ENCODE data around the gene OGG1.

Gene OGG1

DNA sequence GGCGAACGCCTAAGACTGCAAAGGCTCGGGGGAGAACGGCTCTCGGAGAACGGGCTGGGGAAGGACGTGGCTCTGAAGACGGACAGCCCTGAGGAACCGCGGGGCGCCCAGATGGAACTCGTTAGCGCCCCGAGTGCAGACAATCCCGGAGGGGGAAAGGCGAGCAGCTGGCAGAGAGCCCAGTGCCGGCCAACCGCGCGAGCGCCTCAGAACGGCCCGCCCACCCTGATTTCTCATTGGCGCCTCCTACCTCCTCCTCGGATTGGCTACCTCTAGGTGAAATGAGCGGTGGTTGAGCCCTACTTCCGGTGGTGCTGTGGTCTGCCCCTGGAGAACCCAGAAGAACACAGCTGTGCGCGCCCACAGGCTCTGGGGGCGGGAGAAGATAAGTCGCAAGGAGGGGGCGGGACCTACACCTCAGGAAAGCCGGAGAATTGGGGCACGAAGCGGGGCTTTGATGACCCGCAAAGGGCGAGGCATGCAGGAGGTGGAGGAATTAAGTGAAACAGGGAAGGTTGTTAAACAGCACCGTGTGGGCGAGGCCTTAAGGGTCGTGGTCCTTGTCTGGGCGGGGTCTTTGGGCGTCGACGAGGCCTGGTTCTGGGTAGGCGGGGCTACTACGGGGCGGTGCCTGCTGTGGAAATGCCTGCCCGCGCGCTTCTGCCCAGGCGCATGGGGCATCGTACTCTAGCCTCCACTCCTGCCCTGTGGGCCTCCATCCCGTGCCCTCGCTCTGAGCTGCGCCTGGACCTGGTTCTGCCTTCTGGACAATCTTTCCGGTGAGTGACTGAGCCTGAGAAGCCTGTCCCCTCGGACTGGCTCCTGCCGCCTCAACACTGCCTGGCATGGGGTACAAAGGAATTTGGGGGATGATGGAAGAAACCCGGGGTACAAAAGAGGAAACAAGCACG is at the start of gene OGG1:
TSS of gene OGG1 (plus strand) at position 308 of the 911 bp plus-strand sequence. CDS start at position 643, 335 bp downstream.
- peak; percentile 98 to 99 for ATAC-seq

DNA sequence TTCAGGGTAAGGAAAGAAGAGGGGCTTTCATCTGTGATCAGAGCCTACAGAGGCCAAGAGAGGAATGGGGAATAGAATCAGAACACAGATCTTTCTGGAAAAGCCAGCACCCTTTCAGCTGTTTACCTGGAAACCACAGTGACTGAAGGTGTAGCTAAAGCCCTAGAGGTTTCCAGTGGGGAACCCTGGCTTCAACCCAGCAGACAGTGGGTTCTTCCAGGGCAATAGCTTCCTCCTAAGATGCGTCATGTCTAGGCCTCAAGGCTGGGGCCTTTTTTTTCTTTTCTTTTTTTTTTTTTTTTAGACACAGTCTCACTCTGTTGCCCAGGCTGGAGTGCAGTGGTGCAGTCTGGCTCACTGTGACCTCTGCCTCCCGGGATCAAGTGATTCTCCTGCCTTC is 49.2 kb upstream of the OGG1 start:
- ATAC-seq: no peak

DNA sequence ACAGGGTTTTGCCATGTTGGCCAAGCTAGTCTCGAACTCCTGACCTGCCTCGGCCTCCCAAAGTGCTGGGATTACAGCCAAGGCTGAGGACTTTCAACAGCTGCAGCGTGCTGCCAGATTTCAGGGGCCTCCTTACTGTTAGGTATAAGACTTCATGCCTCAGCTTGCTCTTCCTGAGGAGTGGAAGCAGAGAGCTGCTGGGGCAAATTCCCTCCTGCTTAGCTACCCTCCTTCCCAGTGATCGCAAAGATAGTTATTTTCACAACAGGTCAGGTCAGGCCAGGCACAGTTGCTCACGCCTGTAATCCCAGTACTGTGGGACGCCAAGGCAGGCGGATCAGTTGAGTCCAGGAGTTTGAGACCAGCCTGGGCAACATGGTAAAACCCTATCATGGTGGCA is 48.7 kb upstream of the OGG1 start:
- no peak for ATAC-seq

DNA sequence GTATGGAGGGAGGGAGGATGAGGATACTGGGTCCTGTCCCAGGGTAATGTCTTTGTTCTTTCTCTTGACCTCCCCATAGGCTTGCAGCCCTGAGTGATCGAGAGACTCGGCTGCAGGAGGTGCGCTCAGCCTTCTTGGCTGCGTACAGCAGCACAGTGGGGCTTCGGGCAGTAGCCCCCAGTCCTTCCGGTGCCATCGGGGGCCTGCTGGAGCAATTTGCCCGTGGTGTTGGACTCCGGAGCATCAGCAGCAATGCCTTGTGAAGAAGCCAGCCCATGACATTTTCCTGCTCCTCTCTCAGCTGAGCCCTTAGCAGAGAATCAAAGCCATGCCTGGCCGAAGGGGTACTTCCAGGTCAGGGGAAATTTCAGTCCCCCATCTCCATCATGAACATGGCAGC is 48.0 kb upstream of the OGG1 start:
- no peak for ATAC-seq

DNA sequence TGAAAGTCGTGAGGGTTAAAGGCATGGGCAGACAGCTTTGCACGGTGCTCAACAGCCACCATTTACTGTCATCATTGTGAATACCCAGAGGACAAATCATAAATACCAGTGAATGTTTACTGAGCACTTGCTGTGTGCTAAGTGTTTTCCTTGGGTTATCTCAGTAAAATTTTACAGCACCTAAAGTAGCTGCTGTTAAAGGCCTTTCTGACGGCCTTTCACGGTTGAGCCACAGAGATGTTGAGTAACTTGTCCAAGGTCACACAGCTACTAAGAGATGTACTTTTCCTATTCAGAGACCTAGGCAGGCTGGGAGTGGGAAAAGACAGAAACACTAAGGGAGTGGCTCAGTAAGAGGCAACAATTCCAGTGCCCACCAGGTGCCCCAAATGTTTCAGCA is 46.5 kb upstream of the OGG1 start:
- ATAC-seq: no peak

DNA sequence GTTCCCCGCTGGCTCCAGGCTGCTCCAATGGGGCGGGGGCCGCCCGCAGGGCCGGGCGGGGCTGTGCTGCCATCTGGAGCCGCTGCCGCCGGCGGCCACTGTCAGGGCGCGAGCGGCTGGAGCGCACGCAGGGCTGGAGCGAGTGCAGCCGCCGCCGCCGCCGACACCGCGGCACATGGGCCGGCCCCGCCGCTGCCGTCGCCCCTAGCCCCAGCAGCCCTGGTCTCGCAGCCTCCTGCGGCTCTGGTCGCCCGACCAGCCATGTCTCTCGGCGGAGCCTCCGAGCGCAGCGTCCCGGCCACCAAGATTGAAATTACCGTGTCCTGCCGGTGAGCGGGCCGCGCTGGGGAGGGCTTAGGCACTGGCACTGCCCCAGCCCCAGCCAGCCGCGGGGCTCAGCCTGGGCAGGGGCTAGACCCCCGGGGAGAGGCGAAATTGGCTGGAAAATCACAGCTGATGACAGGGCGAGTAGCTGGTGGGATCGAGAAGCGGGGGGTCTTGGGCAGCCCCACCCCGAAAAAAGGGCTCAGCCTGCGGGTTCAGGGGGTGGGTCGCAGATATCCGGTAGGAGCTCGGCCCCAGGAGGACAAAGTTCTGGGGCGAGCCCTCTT is 45.9 kb upstream of the OGG1 start, which contains the start of gene CPNE9:
TSS of gene CPNE9 (plus strand) at position 98 of the 611 bp plus-strand sequence. CDS start at position 262, 164 bp downstream.
- ATAC-seq: peak; percentile 24 to 32

DNA sequence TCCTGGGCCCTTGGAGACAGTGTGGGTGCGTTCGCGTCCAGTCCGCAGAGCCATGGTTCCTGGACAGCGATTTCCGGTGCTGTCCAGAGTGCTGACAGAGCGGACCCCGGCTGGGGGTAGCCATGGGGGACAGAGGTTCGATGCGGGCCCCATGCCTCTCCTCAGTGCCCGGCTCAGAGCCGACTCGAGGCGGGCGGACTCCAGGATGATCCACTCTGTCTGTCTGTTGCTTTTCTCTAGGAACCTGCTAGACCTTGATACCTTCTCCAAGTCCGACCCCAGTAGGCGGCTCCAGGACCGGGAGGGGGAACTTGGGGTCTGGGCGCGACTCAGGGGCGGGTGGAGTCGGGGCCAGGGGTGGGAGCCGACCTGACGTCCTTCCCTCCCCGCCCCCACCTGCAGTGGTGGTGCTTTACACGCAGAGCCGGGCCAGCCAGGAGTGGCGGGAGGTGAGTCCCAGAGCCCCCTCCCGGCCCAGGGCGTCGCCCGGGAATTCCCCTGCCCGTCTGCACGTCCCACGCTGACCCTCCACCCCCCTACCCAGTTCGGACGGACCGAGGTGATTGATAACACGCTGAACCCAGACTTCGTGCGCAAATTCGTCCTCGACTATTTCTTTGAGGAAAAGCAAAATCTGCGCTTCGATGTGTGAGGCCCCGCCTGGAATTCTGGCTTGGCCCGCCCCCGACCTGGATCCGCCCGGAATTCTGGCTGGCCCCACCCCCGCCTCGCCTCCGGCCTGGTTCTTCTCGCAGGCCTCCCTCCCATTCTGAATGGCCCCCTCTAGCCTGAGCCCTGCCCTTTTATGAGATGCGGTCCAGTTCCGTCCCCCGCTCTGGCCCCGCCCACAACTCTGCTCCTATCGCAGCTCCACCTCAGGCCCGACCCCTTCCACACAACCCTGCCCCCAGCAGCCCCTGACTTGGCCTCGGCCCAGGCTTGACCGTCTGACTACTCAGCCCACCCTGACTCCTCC is 45.1 kb upstream of the OGG1 start:
- peak in 1 of 2 donors; percentile 6 for ATAC-seq

DNA sequence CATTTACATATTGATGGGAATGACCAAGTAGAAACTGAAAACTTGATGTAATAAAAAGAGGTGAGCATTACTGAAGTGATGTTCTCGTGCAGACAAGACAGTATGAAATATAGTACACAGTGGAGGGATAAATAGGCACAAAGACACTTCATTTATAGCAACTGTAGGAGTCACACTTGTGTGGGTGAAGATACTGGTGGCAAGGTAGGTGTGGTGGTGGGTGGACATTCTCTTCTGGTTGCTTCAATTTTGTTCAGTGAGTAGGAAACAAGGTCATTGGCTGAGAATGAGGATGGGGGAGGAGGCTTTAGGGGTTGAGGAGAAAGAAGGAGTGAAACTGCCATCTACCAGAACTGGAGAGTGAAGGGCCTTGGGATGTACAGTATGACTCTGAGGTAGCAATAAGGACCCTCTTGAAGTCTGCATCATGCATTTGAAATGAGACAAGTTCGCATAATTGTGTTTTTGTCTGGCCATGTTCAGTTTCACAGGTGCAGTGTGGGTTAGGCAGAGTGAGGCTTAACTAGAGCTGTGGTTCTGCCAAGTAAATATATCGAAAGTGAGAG is 39.5 kb upstream of the OGG1 start:
- no peak for ATAC-seq

DNA sequence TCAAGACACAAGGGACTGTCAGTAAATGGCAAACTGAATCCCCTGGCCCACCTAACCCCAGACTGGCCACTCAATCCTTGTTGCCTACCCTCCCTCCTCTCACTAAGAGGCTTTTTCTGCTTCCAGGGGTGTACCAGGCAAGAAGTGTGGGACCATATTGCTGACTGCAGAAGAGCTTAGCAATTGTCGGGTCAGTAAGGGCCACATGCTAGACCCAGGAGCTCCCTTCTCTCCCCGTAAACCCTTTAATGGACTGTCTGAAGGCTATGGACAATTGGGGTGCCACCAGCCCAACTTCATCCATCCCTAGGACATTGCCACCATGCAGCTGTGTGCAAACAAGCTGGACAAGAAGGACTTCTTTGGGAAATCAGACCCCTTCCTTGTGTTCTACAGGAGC is 37.3 kb upstream of the OGG1 start:
- no peak for ATAC-seq

DNA sequence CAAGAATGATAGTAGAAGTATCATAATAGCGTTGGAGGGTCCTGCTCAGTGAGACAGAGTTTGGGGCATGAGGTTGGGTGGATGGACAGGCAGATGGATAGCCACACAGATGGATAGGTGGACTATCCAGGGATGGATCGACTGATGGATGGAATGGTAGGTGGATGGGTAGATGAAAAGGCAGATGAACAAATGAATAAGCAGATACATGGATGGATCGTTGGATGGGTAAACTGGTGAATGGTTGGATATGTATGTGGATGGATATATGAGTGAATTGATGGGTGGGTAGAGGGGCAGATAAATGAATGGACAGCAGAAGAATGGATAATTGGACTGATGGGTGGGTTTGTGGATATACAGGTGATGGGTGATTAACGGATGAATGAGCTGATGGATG is 36.6 kb upstream of the OGG1 start:
- ATAC-seq: no peak

DNA sequence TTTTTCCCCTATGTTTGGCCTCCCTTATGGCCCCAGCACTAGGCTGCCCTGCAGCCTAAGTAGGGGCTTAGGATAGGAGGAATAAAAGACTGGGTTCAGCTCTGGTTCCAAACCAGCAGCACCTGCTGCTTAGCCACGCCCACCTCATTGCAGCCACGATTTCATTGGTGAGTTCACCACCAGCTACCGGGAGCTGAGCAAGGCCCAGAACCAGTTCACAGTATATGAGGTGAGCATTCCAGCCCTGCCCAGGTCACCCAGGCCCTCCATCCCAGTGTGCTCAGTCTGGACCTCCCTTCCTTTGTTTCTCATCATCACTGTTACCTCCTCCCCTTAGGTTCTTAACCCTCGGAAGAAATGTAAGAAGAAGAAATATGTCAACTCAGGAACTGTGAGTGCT is 34.6 kb upstream of the OGG1 start:
- no peak for ATAC-seq

DNA sequence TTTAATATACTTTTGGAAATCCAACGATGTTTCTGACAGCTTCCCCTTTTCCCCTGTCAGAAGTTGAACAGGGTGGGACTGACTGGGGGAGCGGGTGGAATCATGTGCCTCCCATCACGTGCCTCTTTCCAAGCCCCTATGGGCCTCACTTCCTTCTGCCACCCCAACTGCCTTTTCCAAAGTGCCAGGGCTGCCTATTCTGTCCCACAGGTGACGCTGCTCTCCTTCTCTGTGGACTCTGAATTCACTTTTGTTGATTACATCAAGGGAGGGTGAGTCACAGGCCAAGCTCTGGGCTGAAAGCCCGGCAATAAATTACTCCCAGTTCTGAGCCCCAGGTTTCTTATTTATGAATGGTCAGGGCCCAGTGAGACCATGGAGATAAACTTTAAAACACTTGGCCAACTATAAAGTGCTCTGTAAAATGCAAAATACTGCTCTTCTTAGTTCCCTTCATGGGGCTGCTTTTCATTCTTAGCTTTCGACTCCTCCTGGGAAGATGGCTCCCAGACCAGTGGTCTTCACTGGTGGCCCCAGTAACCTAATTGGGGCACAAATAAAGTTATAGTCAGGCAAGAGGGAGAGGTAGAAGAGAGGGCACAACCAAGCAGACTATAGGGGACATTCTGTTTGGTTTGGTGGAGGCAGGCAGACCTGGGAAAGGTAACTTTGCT is 33.9 kb upstream of the OGG1 start:
- ATAC-seq: peak; percentile 55 to 79

DNA sequence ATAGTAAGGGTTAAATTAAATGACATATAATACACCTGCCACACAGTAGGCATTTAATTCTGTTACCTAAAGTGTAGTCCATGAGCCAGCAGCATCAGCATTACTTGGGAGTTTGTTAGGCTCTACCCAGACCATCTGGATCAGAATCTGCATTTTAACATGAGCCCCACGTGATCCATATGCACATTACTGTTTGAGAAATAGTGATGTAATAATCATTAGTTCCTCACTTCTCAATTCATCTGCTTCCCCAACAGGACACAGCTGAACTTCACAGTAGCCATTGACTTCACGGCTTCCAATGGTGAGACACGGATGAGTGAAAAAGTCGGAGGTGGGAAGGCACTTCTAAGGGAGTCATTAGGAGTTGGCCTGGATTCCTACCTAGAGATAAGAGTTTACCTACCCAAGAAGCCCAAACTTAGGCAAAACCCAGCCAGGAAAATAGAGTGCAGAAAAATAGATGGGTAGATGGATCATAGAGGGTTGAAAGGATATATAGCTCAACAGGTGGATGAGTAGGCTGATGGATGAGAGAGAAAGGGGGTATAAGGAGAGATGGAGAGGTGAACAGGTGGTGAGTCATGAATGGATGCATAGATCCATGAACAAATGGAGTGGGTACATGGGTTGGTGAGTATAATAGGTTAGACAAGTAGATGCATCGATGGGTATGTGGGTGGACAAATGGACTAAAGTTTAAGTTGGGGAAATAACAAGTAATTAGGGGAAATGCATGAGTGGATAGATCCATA is 32.8 kb upstream of the OGG1 start:
- ATAC-seq: no peak

DNA sequence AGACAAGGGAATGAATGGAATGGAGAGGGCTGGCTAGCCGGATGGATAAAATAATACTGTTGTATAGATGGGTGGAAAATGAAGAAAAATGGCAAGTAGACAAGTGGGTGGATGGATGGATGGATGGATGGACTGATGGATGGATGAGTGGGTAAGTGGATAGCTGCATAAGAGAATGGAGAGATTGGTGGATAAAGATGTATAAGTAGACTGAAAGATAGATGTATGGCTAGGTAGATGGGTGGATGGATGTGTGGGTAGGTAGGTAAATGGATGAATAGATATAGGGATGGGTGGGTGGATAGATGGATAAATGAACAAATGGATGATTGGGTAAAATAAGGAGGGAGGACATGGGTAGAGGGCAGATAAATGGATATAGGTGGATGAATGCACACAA is 32.2 kb upstream of the OGG1 start:
- ATAC-seq: no peak

DNA sequence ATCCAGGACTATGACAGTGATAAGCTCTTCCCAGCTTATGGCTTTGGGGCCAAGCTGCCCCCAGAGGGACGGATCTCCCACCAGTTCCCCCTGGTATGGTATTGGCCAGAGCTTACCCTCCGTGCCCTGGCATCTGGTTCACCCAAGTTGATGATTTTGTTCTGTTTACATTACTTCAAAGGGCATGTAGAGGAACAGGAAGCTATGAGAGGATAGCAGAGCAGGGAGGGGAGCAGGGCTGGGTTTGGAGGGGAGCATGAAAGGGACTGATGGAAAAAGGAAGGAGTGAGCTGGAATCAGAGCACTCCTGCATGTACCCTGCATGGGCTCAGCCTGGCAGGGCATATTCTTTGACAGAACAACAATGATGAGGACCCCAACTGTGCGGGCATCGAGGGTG is 31.6 kb upstream of the OGG1 start:
- no peak for ATAC-seq

DNA sequence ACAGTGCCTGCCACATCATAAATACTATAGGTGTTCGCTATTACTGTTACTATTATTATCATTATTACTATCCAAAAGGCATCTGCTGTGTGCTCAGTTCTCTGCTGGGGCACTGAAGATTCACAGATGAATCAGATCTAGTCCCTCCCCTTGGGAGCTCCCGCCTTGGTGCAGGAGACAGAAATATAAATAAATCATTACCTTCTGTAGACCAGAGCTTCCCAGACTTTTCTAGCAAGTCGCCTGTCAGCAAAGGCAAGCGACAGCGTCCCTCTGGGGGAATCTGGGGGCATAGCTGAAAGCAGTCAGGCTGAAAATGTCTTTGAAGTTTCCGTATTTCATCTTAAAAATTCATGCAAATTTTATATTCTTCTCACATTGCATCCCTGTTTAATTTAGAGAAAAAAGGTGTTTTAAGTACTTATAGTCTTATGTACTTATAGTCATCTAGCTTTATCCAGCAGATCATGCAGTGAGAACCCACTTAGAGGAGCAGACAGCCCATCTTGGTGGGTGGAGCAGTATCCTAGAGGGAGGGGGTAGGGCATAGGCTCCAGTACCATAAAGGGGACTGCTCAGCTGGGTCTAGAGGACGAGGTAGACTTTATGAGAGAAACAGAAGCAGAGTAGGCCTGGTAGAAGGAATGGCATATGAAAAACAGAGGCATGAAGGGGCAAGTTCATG is 28.6 kb upstream of the OGG1 start:
- no peak for ATAC-seq

DNA sequence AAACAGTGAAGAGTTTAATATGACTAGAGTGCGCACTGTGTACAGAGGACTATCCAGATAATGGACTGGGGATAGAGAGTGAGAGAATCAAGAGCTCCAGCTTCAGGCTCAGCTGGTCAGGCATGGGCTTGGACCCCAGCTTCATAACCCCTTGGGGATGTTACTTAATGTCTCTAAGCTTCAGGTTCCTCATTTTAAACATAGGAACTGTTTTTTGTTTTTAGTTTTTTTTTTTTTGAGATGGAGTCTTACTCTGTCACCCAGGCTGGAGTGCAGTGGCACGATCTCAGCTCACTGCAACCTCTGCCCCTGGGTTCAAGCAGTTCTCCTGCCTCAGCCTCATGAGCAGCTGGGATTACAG is 28.1 kb upstream of the OGG1 start:
- no peak for ATAC-seq

DNA sequence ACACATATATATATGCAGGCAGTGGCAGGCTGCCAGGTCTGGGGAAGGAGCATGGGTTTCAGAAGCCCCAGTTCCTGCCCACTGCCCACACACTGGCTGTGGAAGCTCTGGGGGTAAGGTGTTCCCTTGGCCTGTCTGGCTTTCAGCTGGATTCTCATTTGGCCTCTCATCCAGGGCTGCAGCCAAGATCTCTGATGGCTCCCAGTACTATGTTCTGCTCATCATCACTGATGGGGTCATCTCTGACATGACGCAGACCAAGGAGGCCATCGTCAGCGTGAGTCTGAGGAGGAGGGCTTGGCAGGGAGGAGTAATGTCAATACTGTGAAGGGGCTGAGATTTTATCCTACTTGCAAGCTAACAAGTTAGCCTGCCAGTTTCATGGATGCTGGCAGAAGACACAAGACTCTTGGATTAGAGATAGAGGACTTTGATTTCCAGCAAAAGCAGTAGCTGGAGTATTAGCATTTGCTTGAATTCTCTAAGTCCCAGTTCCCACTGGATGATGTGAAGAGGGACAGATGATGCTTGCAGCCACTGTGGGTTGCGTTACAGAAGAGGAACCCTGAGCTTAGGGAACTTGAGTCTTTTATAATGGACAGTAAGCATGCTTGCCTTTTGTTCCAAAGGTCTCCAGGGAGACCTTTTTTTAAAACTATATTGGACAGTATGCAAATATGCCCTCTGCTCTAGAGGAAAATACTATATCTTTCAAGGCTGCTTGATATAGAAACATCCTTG is 23.8 kb upstream of the OGG1 start:
- no peak for ATAC-seq

DNA sequence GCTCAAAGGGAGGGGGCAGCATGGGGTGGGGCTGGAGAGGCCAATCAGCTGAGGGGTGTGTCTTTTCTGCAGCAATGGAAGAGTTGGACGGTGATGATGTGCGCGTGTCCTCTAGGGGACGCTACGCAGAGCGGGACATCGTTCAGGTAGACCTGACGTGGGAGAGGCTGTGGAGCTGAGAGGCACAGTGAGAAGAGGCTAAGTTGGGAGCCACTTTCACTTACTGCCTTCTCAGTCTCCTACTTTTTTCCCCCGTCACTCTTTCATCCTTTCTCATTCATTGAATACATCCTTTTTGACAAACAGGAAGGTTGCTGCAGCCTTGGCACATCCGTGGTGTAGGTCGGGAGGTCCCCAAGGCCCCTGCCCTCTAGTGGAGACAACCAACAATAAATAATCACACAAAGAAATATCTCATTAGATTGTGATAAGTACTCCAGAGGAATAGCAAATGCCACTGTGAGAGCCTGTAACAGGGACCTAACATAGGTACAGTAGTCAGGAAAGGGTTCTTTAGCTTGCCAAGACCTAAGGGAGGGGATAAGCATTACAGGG is 22.6 kb upstream of the OGG1 start:
- ATAC-seq: peak; percentile 7 to 12

DNA sequence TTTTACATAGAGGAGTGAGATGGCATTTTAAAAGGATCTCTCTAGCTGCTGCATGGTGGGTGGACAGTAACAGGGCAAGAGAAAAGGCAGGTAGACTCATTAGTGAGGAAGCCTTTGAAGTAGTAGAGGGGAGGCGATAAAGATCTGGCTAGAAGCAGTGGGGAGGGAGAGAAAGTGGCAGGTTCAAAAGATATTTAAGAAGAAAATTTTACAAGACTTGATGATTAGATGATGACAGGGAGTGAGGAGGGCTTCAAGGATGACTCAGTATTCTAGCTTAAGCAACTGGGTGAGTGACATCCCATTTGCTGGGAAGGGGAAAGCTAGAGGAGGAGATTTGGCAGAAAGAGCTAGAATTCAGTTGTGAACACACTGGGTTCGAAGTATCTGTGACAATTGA is 22.0 kb upstream of the OGG1 start:
- ATAC-seq: peak in 1 of 2 donors; percentile 1

Measured in activated CD4-positive, CD25-positive, alpha-beta regulatory T cell treated with anti-CD3 and anti-CD28 coated beads, Interleukin-2, amount 50 U/mL, for 24 hours (primary cell).